Caco-2 (cell line): ENCODE measurements around the gene CDC40. TPM values are rescaled to one million over a fixed set of nuclear protein-coding genes. Genes with fewer than 3 reads are reported as not detected.

Experiments
- BruUV-seq: library from RNA; stranded (reverse); fragments of 400-500 nt; replicated peaks from 2 replicates; lab custom pipeline; 2021; lab: Mats Ljungman, UMichigan
- CTCF ChIA-PET: fragments of 300-600 bp; sonication (Branson Sonifier 250); formaldehyde crosslinking; loops from one replicate; lab custom pipeline; 2022; ENCODE audit warnings: antibody characterized with exemption; lab: Charles Lee
- POLR2A ChIA-PET: fragments of 300-600 bp; sonication (Branson Sonifier 250); formaldehyde crosslinking; loops from one replicate; lab custom pipeline; 2022; ENCODE audit warnings: antibody characterized with exemption; lab: Charles Lee
- DNase-seq, 2 experiments: peaks; one replicate each; pipeline versions ENCODE4 v3.0.0 to v3.0.0-alpha.2; 2020 to 2022
- H3K27me3 ChIP-seq: replicated peaks from 2 replicates; pipeline ENCODE4 v1.6.0; 2011; ENCODE audit warnings: low read length; ENCODE audit not compliant: control insufficient read depth, insufficient read depth
- H3K36me3 ChIP-seq: 2 replicates; pipeline ENCODE4 v1.5.1; 2011; ENCODE audit warnings: low read length; ENCODE audit not compliant: control insufficient read depth, insufficient read depth
- H3K4me1 ChIP-seq: fragments of 250-450 bp; sonication (Bioruptor Pico); 2 replicates; pipeline ENCODE4 v1.5.1; 2020; ENCODE audit warnings: mild to moderate bottlenecking
- H3K4me3 ChIP-seq: 2 replicates; pipeline ENCODE4 v1.5.1; 2011; ENCODE audit warnings: low read depth, mild to moderate bottlenecking, control low read depth, low read length
- H3K9me3 ChIP-seq: fragments of 250-450 bp; sonication (Bioruptor Pico); 2 replicates; pipeline ENCODE4 v1.5.1; 2020; ENCODE audit warnings: mild to moderate bottlenecking, moderate library complexity
- H3K27ac Mint-ChIP-seq: one replicate; pipeline ENCODE4 v1.8.0; 2022; ENCODE audit warnings: mixed read lengths; ENCODE audit not compliant: unreplicated experiment
- H3K27me3 Mint-ChIP-seq: one replicate; pipeline ENCODE4 v1.8.0; 2022; ENCODE audit warnings: mixed read lengths; ENCODE audit not compliant: insufficient read depth, unreplicated experiment
- H3K36me3 Mint-ChIP-seq: one replicate; pipeline ENCODE4 v1.8.0; 2022; ENCODE audit warnings: mild to moderate bottlenecking, mixed read lengths; ENCODE audit not compliant: insufficient read depth, unreplicated experiment
- H3K4me1 Mint-ChIP-seq: one replicate; pipeline ENCODE4 v1.8.0; 2022; ENCODE audit warnings: low read depth, mixed read lengths; ENCODE audit not compliant: unreplicated experiment
- H3K4me3 Mint-ChIP-seq: one replicate; pipeline ENCODE4 v1.8.0; 2022; ENCODE audit warnings: mild to moderate bottlenecking, moderate library complexity, mixed read lengths; ENCODE audit not compliant: unreplicated experiment
- H3K9me3 Mint-ChIP-seq: one replicate; pipeline ENCODE4 v1.8.0; 2022; ENCODE audit warnings: mixed read lengths; ENCODE audit not compliant: unreplicated experiment
- CTCF ChIP-seq, 2 experiments: fragments of 200-600 bp in 1 of 2; IDR thresholded peaks; 1 replicate in 1 of 2; 2 replicates in 1 of 2; pipeline versions ENCODE4 v1.5.1 to v1.8.0; 2011 to 2022; ENCODE audit warnings: antibody characterized with exemption in 1 of 2, control low read depth in 1 of 2, inconsistent platforms in 1 of 2, low read depth in 1 of 2, low read length in 1 of 2, mild to moderate bottlenecking in 1 of 2, moderate library complexity in 1 of 2; ENCODE audit not compliant: insufficient read depth in 1 of 2, severe bottlenecking in 1 of 2, unreplicated experiment in 1 of 2
- intact Hi-C: fragments of 100-400 bp; cut with micrococcal nuclease; formaldehyde crosslinking; loops from one replicate; pipeline ENCODE4 v1.10.0; 2022; ENCODE audit not compliant: unreplicated experiment
- total RNA-seq: library from RNA; stranded (reverse); gene quantifications from 2 replicates; pipeline ENCODE4 v1.2.3, GENCODE V29; 2022

Gene CDC40
- total RNA-seq, 1 experiment from 2014 or later, result 22.7 TPM

- BruUV-seq, result no TSS peak
- Histone ChIP-seq H3K4me3 (no peak overlapping the region), H3K4me1 (no peaks in the 10 kb centered on the region), H3K9me3 (no peaks in the 10 kb centered on the region), H3K27me3 (no peaks in the 10 kb centered on the region), H3K36me3 (no peaks in the 10 kb centered on the region)
- DNase-seq, result no peak
- Mint-ChIP-seq H3K27ac (no peak overlapping the region), H3K27me3 (peaks cover 6% of the 10 kb centered on the region), H3K4me1 (no peaks in the 10 kb centered on the region), H3K36me3 (no peaks in the 10 kb centered on the region), H3K4me3 (no peak overlapping the region), H3K9me3 (no peaks in the 10 kb centered on the region)
- TF ChIP-seq CTCF (IDR thresholded peaks at IDR 0.05; ENCODE audit: insufficient read depth in 1 of 2, low read depth in 1 of 2, low read length in 1 of 2, severe bottlenecking in 1 of 2, unreplicated experiment in 1 of 2), result no peak
- ChIA-PET CTCF (no interaction called here), POLR2A (no interaction called here)
- intact Hi-C loops, result no loop called here
Observed at GRCh38 chr6:110265273-110265672, 85.0 kb downstream of the CDC40 start.

- H3K36me3 Mint-ChIP-seq, result no peaks in the 10 kb centered on the region
- H3K27me3 ChIP-seq, result no peaks in the 10 kb centered on the region
- H3K4me1 ChIP-seq, result no peaks in the 10 kb centered on the region
- no peak for DNase-seq
- H3K36me3 ChIP-seq, result no peaks in the 10 kb centered on the region
- no peak overlapping the region for H3K4me3 Mint-ChIP-seq
- H3K27ac Mint-ChIP-seq, result no peak overlapping the region
- intact Hi-C loops, result no loop called here
- ChIA-PET POLR2A (no interaction called here), CTCF (no interaction called here)
- no peaks in the 10 kb centered on the region for H3K9me3 ChIP-seq
- H3K4me1 Mint-ChIP-seq, result no peaks in the 10 kb centered on the region
- H3K27me3 Mint-ChIP-seq, result peaks cover 6% of the 10 kb centered on the region
- BruUV-seq, result no TSS peak
- no peaks in the 10 kb centered on the region for H3K9me3 Mint-ChIP-seq
- H3K4me3 ChIP-seq, result no peak overlapping the region
- no peak for TF ChIP-seq CTCF (IDR thresholded peaks at IDR 0.05; ENCODE audit: insufficient read depth in 1 of 2, low read depth in 1 of 2, low read length in 1 of 2, severe bottlenecking in 1 of 2, unreplicated experiment in 1 of 2)
Observed at GRCh38 chr6:110266996-110267395, 86.8 kb downstream of the CDC40 start.

DNA sequence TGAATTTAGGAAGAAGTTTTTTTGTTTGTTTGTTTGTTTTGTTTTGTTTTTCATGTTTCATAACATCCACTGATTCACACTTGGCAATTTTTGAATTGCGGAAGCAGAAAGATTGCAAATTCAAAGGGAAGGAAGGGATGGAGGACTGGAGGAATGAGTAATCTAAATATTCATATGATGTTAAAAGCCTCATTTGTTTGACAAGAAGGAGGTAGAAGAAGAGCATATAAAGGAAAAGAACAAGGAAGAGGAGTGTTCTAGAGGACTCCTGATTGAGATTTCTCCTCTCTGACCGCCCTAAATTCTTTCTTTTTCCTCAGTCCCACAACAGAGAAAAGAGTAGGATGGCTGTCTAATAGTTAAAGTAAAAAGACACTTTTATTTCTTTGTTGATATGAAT, 89.4 kb downstream of the CDC40 start:
- H3K9me3 ChIP-seq, result no peaks in the 10 kb centered on the region
- H3K4me3 ChIP-seq, result no peak overlapping the region
- H3K4me3 Mint-ChIP-seq, result no peak overlapping the region
- H3K27ac Mint-ChIP-seq, result no peak overlapping the region
- H3K27me3 Mint-ChIP-seq, result peaks cover 6% of the 10 kb centered on the region
- H3K27me3 ChIP-seq, result no peaks in the 10 kb centered on the region
- H3K4me1 Mint-ChIP-seq, result no peaks in the 10 kb centered on the region
- no peak for TF ChIP-seq CTCF (IDR thresholded peaks at IDR 0.05; ENCODE audit: insufficient read depth in 1 of 2, low read depth in 1 of 2, low read length in 1 of 2, severe bottlenecking in 1 of 2, unreplicated experiment in 1 of 2)
- CTCF ChIA-PET, result no interaction called here
- intact Hi-C loops, result no loop called here
- no peak for DNase-seq
- POLR2A ChIA-PET, result interaction anchor here (0.6 kb wide), 1 partner anchor 63 kb away, joined by 5 read pairs; no protein-coding TSS in a partner anchor
- H3K36me3 ChIP-seq, result no peaks in the 10 kb centered on the region
- no peaks in the 10 kb centered on the region for H3K36me3 Mint-ChIP-seq
- H3K9me3 Mint-ChIP-seq, result no peaks in the 10 kb centered on the region
- no peaks in the 10 kb centered on the region for H3K4me1 ChIP-seq
- BruUV-seq, result no TSS peak
